Panc1 (cell line): ENCODE data around the gene CLK3. TPM values are rescaled to one million over a fixed set of nuclear protein-coding genes. Genes with fewer than 3 reads are reported as not detected.

Experiments
- ATAC-seq: fragments of 200-7000 bp; cut with Tn5 transposase; 2 replicates; pipeline ENCODE4 v1.9.1; 2020; ENCODE audit warnings: mild to moderate bottlenecking, moderate library complexity
- BruUV-seq: library from RNA; stranded (reverse); fragments of 400-500 nt; replicated peaks from 2 replicates; lab custom pipeline; 2021; lab: Mats Ljungman, UMichigan
- CTCF ChIA-PET: fragments of 300-600 bp; sonication (Branson Sonifier 250); formaldehyde crosslinking; loops from one replicate; lab custom pipeline; 2022; ENCODE audit warnings: antibody characterized with exemption; lab: Charles Lee
- POLR2A ChIA-PET: fragments of 300-600 bp; sonication (Branson Sonifier 250); formaldehyde crosslinking; loops from one replicate; lab custom pipeline; 2022; ENCODE audit warnings: antibody characterized with exemption; lab: Charles Lee
- DNase-seq: peaks from one replicate; pipeline ENCODE4 v3.0.0-alpha.2; 2010; ENCODE audit warnings: low read depth, low spot score
- H3K27ac ChIP-seq: 2 replicates; pipeline ENCODE4 v1.5.1; 2011; ENCODE audit warnings: mild to moderate bottlenecking, low read length, inconsistent platforms
- H3K27me3 ChIP-seq: fragments of 200-500 bp; sonication (Bioruptor generic); 2 replicates; pipeline ENCODE4 v1.6.0; 2014; ENCODE audit warnings: low read length, inconsistent platforms; ENCODE audit not compliant: control insufficient read depth, insufficient read depth
- H3K36me3 ChIP-seq: fragments of 200-500 bp; sonication (Bioruptor generic); 2 replicates; pipeline ENCODE4 v1.5.1; 2014; ENCODE audit warnings: inconsistent platforms, mild to moderate bottlenecking, low read length, moderate library complexity; ENCODE audit not compliant: control insufficient read depth, insufficient read depth
- H3K4me1 ChIP-seq: 2 replicates; pipeline ENCODE4 v1.5.1; 2011; ENCODE audit warnings: inconsistent platforms, mild to moderate bottlenecking, low read length, moderate library complexity; ENCODE audit not compliant: control insufficient read depth, insufficient read depth
- H3K4me3 ChIP-seq, 2 experiments: 2 replicates each; pipeline ENCODE4 v1.5.1; 2011 to 2012; ENCODE audit warnings: low read depth in 2 of 2, low read length in 2 of 2, mild to moderate bottlenecking in 2 of 2, inconsistent platforms in 1 of 2, moderate library complexity in 1 of 2
- H3K9me3 ChIP-seq: fragments of 200-500 bp; sonication (Bioruptor generic); 2 replicates; pipeline ENCODE4 v1.5.1; 2014; ENCODE audit warnings: low read depth, mild to moderate bottlenecking, inconsistent platforms, low read length, moderate library complexity; ENCODE audit not compliant: control insufficient read depth, insufficient read depth
- CTCF ChIP-seq: fragments of 450-650 bp; IDR thresholded peaks from 2 replicates; pipeline ENCODE4 v1.5.1; 2017; ENCODE audit warnings: mild to moderate bottlenecking
- POLR2AphosphoS5 ChIP-seq: IDR thresholded peaks from 2 replicates; pipeline ENCODE4 v1.6.1; 2012; ENCODE audit warnings: mild to moderate bottlenecking, low read depth, low read length, moderate library complexity
- REST ChIP-seq, 2 experiments: IDR thresholded peaks; 2 replicates each; pipeline ENCODE4 v1.6.1; 2011 to 2012; ENCODE audit warnings: low read depth in 2 of 2, control low read depth in 1 of 2, low read length in 1 of 2, mild to moderate bottlenecking in 1 of 2, moderate library complexity in 1 of 2; ENCODE audit not compliant: insufficient read depth in 1 of 2
- SIN3A ChIP-seq: IDR thresholded peaks from 2 replicates; pipeline ENCODE4 v1.6.1; 2012; ENCODE audit warnings: low read depth, mild to moderate bottlenecking, low read length, moderate library complexity, borderline replicate concordance; ENCODE audit not compliant: insufficient read depth
- TCF7L2 ChIP-seq: IDR thresholded peaks from 2 replicates; pipeline ENCODE4 v1.6.1; 2011; ENCODE audit warnings: mild to moderate bottlenecking, low read depth, low read length, inconsistent platforms
- in situ Hi-C: cut with HindIII; loops from 2 replicates; pipeline ENCODE4 v1.10.0; 2016; ENCODE audit warnings: low sequenced_read_pairs, low pct_unique_long_range_greater_than_20kb
- intact Hi-C: fragments of 100-400 bp; cut with micrococcal nuclease; formaldehyde crosslinking; loops from one replicate; pipeline ENCODE4 v1.10.0; 2022; ENCODE audit not compliant: unreplicated experiment
- total RNA-seq: library from RNA; stranded (reverse); gene quantifications from one replicate; pipeline ENCODE4 v1.2.1, GENCODE V29; 2021; ENCODE audit not compliant: unreplicated experiment

The CLK3 gene
- total RNA-seq, 1 experiment from 2014 or later, result 69.8 TPM

- peaks cover 6% of the 10 kb centered on the region for H3K4me1 ChIP-seq
- intact Hi-C loops (no loop called here), in situ Hi-C loops (no loop called here)
- H3K36me3 ChIP-seq, result no peaks in the 10 kb centered on the region
- CTCF ChIA-PET, result no interaction called here
- TF ChIP-seq SIN3A (no peak), REST (IDR thresholded peaks at IDR 0.05; ENCODE audit: insufficient read depth in 1 of 2, low read depth in 2 of 2, low read length in 1 of 2) (no peak), TCF7L2 (no peak), CTCF (no peak), POLR2AphosphoS5 (no peak)
- H3K9me3 ChIP-seq, result no peaks in the 10 kb centered on the region
- POLR2A ChIA-PET, result no interaction called here
- no peak overlapping the region for H3K4me3 ChIP-seq
- no peaks in the 10 kb centered on the region for H3K27me3 ChIP-seq
- BruUV-seq, result no TSS peak
- DNase-seq, result no peak
- H3K27ac ChIP-seq, result no peak overlapping the region
- no peak for ATAC-seq
Measured at GRCh38 chr15:74664670-74665069, 49.0 kb downstream of the CLK3 start.

GRCh38 chr15:74667975-74668374 is 52.3 kb downstream of the CLK3 start:
- Histone ChIP-seq H3K36me3 (no peaks in the 10 kb centered on the region), H3K27me3 (no peaks in the 10 kb centered on the region), H3K4me1 (peaks cover 6% of the 10 kb centered on the region), H3K9me3 (no peaks in the 10 kb centered on the region), H3K27ac (no peak overlapping the region), H3K4me3 (no peak overlapping the region)
- DNase-seq, result no peak
- ChIA-PET CTCF (no interaction called here), POLR2A (no interaction called here)
- in situ Hi-C loops (no loop called here), intact Hi-C loops (no loop called here)
- no TSS peak for BruUV-seq
- TF ChIP-seq TCF7L2 (no peak), REST (IDR thresholded peaks at IDR 0.05; ENCODE audit: insufficient read depth in 1 of 2, low read depth in 2 of 2, low read length in 1 of 2) (no peak), POLR2AphosphoS5 (no peak), CTCF (no peak), SIN3A (no peak)
- no peak for ATAC-seq
